Stimulated activated effector memory CD8-positive, alpha-beta T cell treated with anti-CD3 and anti-CD28 coated beads, Interleukin-12 subunit alpha, Interleukin-12 subunit beta, amount 100 ng/mL, for 72 hours (primary cell): Measurements from ENCODE around the gene XRCC1.

Experiments
- ATAC-seq: fragments of 150-1000 bp; cut with Tn5 transposase; 2 replicates; pipeline ENCODE4 v1.10.0; 2021
- DNase-seq, 2 donors: peaks; one replicate each; pipeline ENCODE4 v3.0.0; 2021 to 2022; ENCODE audit warnings: low spot score in 2 of 2
- H3K27ac Mint-ChIP-seq: one replicate; pipeline ENCODE4 v1.8.0; 2022; ENCODE audit warnings: mild to moderate bottlenecking, mixed read lengths
- H3K36me3 Mint-ChIP-seq: one replicate; pipeline ENCODE4 v1.8.0; 2022; ENCODE audit warnings: mild to moderate bottlenecking, mixed read lengths
- H3K4me1 Mint-ChIP-seq: one replicate; pipeline ENCODE4 v1.8.0; 2022; ENCODE audit warnings: mixed read lengths
- H3K4me3 Mint-ChIP-seq: one replicate; pipeline ENCODE4 v1.8.0; 2022; ENCODE audit warnings: mild to moderate bottlenecking, mixed read lengths
- H3K9me3 Mint-ChIP-seq: one replicate; pipeline ENCODE4 v1.8.0; 2022; ENCODE audit warnings: mixed read lengths

XRCC1 gene

DNA sequence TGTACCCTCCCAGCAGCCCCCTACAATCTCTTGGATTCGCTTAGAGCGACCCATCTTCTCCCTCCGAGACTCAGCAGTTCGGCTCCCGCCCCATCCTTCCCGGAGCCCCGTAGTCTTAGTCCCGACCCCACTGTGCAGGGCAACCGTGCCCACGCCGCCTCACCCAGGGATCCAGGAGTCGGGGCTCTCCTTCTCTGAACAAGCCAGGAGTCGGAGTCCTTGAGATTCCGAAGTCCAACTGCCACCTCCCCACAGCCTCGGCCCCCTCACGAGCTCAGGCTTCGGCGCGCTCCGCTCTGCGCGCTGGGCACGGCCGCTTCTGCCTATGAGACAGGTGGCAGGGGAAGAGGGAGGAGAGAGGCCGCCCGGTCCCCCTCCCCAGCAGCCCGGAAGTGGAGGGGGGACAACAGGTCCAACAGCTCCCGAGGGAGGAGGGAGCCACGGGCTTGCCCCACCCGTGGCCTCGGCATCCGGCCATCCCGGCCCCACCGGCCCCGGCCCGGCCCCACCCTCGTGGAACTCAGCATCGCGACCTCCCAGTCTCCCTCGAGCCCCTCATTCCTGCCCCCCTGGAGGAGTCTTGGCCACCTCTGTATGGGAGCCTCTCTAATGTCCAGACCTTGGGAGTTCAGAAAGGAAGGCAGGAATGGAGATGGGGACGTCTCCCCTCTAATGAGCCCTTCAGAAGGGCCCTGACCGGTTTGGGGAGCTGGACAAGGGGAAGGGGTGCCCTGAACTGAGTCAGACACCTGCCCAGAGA is 70.7 kb downstream of the XRCC1 start, which contains the start of gene PHLDB3:
Gene PHLDB3 (minus strand): TSS at position 321 of the 760 bp plus-strand sequence. CDS start 628 bp downstream, outside the sequence.
- ATAC-seq (peak; percentile 64), DNase-seq (no peak)
- H3K9me3 Mint-ChIP-seq = no peaks in the 10 kb centered on the region
- peak within 1 kb of the TSS; percentile 84 for H3K4me3 Mint-ChIP-seq
- peaks cover 30% of the 10 kb centered on the region for H3K4me1 Mint-ChIP-seq
- H3K36me3 Mint-ChIP-seq = peaks cover 59% of the 10 kb centered on the region
- H3K27ac Mint-ChIP-seq = peak within 1 kb of the TSS; percentile 95

GRCh38 chr19:43503501-43504425 is 71.6 kb downstream of the XRCC1 start:
- H3K36me3 Mint-ChIP-seq = peaks cover 58% of the 10 kb centered on the region
- peaks cover 36% of the 10 kb centered on the region for H3K4me1 Mint-ChIP-seq
- peak overlapping the region; percentile 84 for H3K4me3 Mint-ChIP-seq
- no peaks in the 10 kb centered on the region for H3K9me3 Mint-ChIP-seq
- H3K27ac Mint-ChIP-seq = peak overlapping the region; percentile 95
- ATAC-seq (peak; percentile 93), DNase-seq (peak; percentile 95 to 97)

DNA sequence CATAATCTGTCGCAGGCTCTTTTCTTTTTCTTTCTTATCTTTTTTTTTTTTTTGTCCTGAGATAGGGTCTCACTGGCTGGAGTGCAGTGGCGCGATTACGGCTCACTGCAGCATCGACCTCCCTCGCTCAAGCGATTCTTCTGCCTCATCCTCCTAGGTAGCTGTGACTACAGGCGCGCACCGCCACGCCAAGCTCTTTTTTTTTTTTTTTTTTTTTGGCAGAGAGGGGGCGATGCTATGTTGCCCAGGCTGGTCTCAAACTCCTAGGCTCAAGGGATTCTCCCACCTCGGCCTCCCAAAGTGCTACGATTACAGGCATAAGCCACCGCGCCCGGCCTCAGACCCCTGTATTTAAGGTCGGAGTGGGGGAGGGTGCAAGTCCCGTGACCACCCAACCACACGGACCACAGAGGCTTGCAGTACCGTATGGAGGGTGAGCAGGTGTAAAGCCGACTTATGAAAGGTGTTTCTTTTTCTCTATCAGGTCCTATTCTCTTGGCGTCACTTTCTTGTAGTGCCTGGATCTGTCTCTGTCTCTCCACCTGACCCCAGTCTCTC is 72.8 kb downstream of the XRCC1 start:
- no peak for DNase-seq
- ATAC-seq = no peak
- H3K9me3 Mint-ChIP-seq = no peaks in the 10 kb centered on the region
- H3K27ac Mint-ChIP-seq = no peak overlapping the region
- H3K36me3 Mint-ChIP-seq = peaks cover 53% of the 10 kb centered on the region
- peak overlapping the region; percentile 84 for H3K4me3 Mint-ChIP-seq
- peaks cover 41% of the 10 kb centered on the region for H3K4me1 Mint-ChIP-seq

- H3K4me1 Mint-ChIP-seq = peaks cover 41% of the 10 kb centered on the region
- DNase-seq (no peak), ATAC-seq (no peak)
- H3K9me3 Mint-ChIP-seq = no peaks in the 10 kb centered on the region
- H3K36me3 Mint-ChIP-seq = peaks cover 57% of the 10 kb centered on the region
- no peak overlapping the region for H3K27ac Mint-ChIP-seq
- H3K4me3 Mint-ChIP-seq = no peak overlapping the region
Measured at GRCh38 chr19:43501661-43502418, 73.5 kb downstream of the XRCC1 start.

DNA sequence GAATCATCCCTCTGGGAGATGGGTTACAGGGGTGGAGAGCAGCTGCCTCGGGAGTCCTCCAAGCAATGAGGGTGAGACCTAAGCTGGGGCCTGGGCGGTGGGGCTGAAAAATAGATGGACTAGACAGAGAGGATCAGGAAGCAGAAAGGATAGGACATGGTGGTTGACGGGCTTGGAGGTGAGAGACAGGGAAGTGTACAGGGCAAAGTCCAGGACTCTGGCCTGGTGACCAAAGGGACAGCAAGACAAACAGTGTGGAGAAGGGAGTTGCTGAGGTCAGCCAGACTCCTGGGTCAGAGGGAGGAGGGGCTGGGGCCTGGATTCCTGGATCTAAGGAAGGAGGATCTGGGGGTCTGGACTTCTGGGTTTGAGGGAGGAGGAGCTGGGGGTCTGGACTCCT is 76.3 kb downstream of the XRCC1 start:
- peaks cover 60% of the 10 kb centered on the region for H3K36me3 Mint-ChIP-seq
- H3K27ac Mint-ChIP-seq = peak overlapping the region; percentile 75
- DNase-seq (no peak), ATAC-seq (no peak)
- no peak overlapping the region for H3K4me3 Mint-ChIP-seq
- H3K9me3 Mint-ChIP-seq = no peaks in the 10 kb centered on the region
- peaks cover 28% of the 10 kb centered on the region for H3K4me1 Mint-ChIP-seq

DNA sequence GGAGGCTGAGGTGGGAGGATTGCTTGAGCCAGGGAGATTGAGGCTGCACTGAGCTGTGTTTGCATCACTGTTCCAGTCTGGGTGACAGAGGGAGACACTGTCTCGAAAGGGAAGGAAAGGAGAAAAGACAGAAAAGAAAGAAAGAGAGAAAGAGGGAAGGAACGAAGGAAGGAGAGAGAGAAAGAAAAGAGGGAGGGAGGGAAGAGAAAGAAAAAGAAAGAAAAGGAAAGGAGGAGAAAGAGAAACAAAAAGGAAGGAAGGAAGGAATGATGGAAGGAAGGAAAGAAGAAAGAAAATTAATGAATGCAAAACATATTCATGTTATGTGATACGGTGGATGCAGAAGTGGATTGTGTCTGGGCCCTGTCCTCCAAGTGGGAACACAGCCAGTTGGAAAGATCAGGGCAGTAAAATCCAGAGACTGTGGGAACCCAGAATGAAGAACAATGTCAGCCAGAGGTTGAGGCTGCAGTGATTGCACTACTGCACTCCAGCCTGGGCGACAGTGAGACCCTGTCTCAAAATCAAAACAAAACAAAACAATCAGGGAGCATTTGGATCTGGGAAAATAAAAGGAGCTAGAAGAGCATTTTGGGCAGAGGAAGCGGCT is 77.0 kb downstream of the XRCC1 start:
- Mint-ChIP-seq H3K27ac (peak overlapping the region; percentile 75), H3K4me3 (no peak overlapping the region), H3K4me1 (peaks cover 21% of the 10 kb centered on the region), H3K9me3 (no peaks in the 10 kb centered on the region), H3K36me3 (peaks cover 59% of the 10 kb centered on the region)
- DNase-seq (no peak), ATAC-seq (no peak)

GRCh38 chr19:43496960-43497359 is 78.4 kb downstream of the XRCC1 start:
- H3K9me3 Mint-ChIP-seq = no peaks in the 10 kb centered on the region
- H3K27ac Mint-ChIP-seq = no peak overlapping the region
- ATAC-seq (no peak), DNase-seq (no peak)
- H3K4me1 Mint-ChIP-seq = peaks cover 11% of the 10 kb centered on the region
- peaks cover 46% of the 10 kb centered on the region for H3K36me3 Mint-ChIP-seq
- H3K4me3 Mint-ChIP-seq = no peak overlapping the region

DNA sequence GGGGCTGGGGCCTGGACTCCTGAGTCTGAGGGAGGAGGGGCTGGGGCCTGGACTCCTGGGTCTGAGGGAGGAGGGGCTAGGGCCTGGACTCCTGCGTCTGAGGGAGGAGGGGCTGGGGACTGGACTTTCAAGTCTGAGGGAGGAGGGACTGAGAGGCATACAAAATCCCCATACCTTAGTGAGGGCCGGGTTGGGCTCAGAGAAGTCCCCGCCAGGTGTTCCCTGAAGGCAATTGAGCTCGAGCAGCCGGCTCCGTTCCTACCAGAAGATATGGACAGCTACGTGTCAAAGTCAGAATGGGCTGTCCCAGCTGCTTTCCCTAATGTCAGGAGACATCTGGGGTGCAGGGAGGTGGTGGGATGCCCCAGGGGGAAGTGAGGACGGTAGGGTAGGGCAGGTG is 80.2 kb downstream of the XRCC1 start:
- Mint-ChIP-seq H3K9me3 (no peaks in the 10 kb centered on the region), H3K27ac (no peak overlapping the region), H3K4me3 (no peak overlapping the region), H3K36me3 (peaks cover 45% of the 10 kb centered on the region), H3K4me1 (peaks cover 11% of the 10 kb centered on the region)
- ATAC-seq = no peak
- DNase-seq = no peak
